H9 (cell line): ENCODE results near the gene METTL27. TPM values are rescaled to one million over a fixed set of nuclear protein-coding genes. Genes with fewer than 3 reads are reported as not detected.

Experiments
- DNase-seq: peaks from one replicate; pipeline ENCODE4 v3.0.0-alpha.2; 2017
- H2AFZ ChIP-seq: one replicate; pipeline ENCODE4 v1.6.1; 2013; ENCODE audit warnings: mild to moderate bottlenecking, low read length, control low read depth, moderate library complexity
- H2AK5ac ChIP-seq: 2 replicates; pipeline ENCODE4 v1.6.1; 2013; ENCODE audit warnings: low read length, control low read depth, mixed read lengths; ENCODE audit not compliant: insufficient read length
- H2BK120ac ChIP-seq: one replicate; pipeline ENCODE4 v1.6.1; 2013; ENCODE audit warnings: low read depth, mild to moderate bottlenecking, low read length, control low read depth, inconsistent platforms; ENCODE audit not compliant: poor library complexity, severe bottlenecking
- H2BK12ac ChIP-seq: 2 replicates; pipeline ENCODE4 v1.6.1; 2013; ENCODE audit warnings: low read length, control low read depth, mixed read lengths, low read depth; ENCODE audit not compliant: insufficient read length
- H2BK15ac ChIP-seq: 2 replicates; pipeline ENCODE4 v1.6.1; 2013; ENCODE audit warnings: low read depth, low read length, control low read depth
- H2BK20ac ChIP-seq: one replicate; pipeline ENCODE4 v1.6.1; 2013; ENCODE audit warnings: low read depth, mild to moderate bottlenecking, low read length, control low read depth, inconsistent platforms; ENCODE audit not compliant: poor library complexity, severe bottlenecking
- H2BK5ac ChIP-seq: 2 replicates; pipeline ENCODE4 v1.6.1; 2013; ENCODE audit warnings: low read length, control low read depth, mixed read lengths; ENCODE audit not compliant: insufficient read length
- H3K14ac ChIP-seq: 2 replicates; pipeline ENCODE4 v1.6.1; 2013; ENCODE audit warnings: low read length, control low read depth; ENCODE audit not compliant: insufficient read depth
- H3K18ac ChIP-seq: 2 replicates; pipeline ENCODE4 v1.6.1; 2013; ENCODE audit warnings: low read depth, mild to moderate bottlenecking, mixed read lengths, low read length, control low read depth; ENCODE audit not compliant: insufficient read length
- H3K23ac ChIP-seq: 2 replicates; pipeline ENCODE4 v1.6.1; 2013; ENCODE audit warnings: low read length, control low read depth, mixed read lengths, low read depth; ENCODE audit not compliant: insufficient read length
- H3K23me2 ChIP-seq: 2 replicates; pipeline ENCODE4 v1.6.1; 2013; ENCODE audit warnings: low read depth, mild to moderate bottlenecking, mixed read lengths, low read length, control low read depth; ENCODE audit not compliant: insufficient read length, poor library complexity, severe bottlenecking
- H3K27ac ChIP-seq: 2 replicates; pipeline ENCODE4 v1.5.1; 2013; ENCODE audit warnings: low read length, control low read depth, mixed read lengths, low read depth; ENCODE audit not compliant: insufficient read length
- H3K27me3 ChIP-seq: 2 replicates; pipeline ENCODE4 v1.6.1; 2013; ENCODE audit warnings: low read length, control low read depth, inconsistent platforms; ENCODE audit not compliant: insufficient read depth
- H3K4ac ChIP-seq: 2 replicates; pipeline ENCODE4 v1.6.1; 2013; ENCODE audit warnings: low read depth, mild to moderate bottlenecking, control low read depth, inconsistent platforms, low read length, moderate library complexity
- H3K4me1 ChIP-seq: 2 replicates; pipeline ENCODE4 v1.6.1; 2013; ENCODE audit warnings: low read length, control low read depth, inconsistent platforms; ENCODE audit not compliant: insufficient read depth
- H3K4me2 ChIP-seq: 2 replicates; pipeline ENCODE4 v1.6.1; 2013; ENCODE audit warnings: low read length, control low read depth, mixed read lengths; ENCODE audit not compliant: insufficient read length, insufficient read depth
- H3K56ac ChIP-seq: 2 replicates; pipeline ENCODE4 v1.6.1; 2013; ENCODE audit warnings: low read depth, mild to moderate bottlenecking, mixed read lengths, low read length, control low read depth; ENCODE audit not compliant: insufficient read length
- H3K79me1 ChIP-seq: 2 replicates; pipeline ENCODE4 v1.6.1; 2013; ENCODE audit warnings: low read depth, mild to moderate bottlenecking, moderate library complexity, low read length, control low read depth, inconsistent platforms; ENCODE audit not compliant: insufficient read depth, poor library complexity, severe bottlenecking
- H3K79me2 ChIP-seq: 2 replicates; pipeline ENCODE4 v1.6.1; 2013; ENCODE audit warnings: low read length, control low read depth, inconsistent platforms; ENCODE audit not compliant: insufficient read depth
- H3K9ac ChIP-seq: 2 replicates; pipeline ENCODE4 v1.6.1; 2013; ENCODE audit warnings: low read length, control low read depth, mixed read lengths; ENCODE audit not compliant: insufficient read length; ENCODE audit errors: extremely low read depth
- H3K9me3 ChIP-seq: one replicate; pipeline ENCODE4 v1.6.1; 2013; ENCODE audit warnings: low read depth, low read length, inconsistent platforms; ENCODE audit not compliant: control insufficient read depth
- H3T11ph ChIP-seq: one replicate; pipeline ENCODE4 v1.6.1; 2013; ENCODE audit warnings: mild to moderate bottlenecking, low read length, control low read depth, inconsistent platforms
- H4K20me1 ChIP-seq: one replicate; pipeline ENCODE4 v1.6.1; 2013; ENCODE audit not compliant: control insufficient read depth, insufficient read length, insufficient read depth
- H4K5ac ChIP-seq: 2 replicates; pipeline ENCODE4 v1.6.1; 2013; ENCODE audit warnings: low read depth, mild to moderate bottlenecking, mixed read lengths, low read length, control low read depth; ENCODE audit not compliant: insufficient read length
- H4K8ac ChIP-seq: replicated peaks from 2 replicates; pipeline ENCODE4 v1.6.1; 2013; ENCODE audit warnings: low read length, control low read depth, mixed read lengths, low read depth; ENCODE audit not compliant: insufficient read length
- H4K91ac ChIP-seq: 2 replicates; pipeline ENCODE4 v1.6.1; 2013; ENCODE audit warnings: low read depth, mild to moderate bottlenecking, moderate library complexity, mixed read lengths, low read length, control low read depth; ENCODE audit not compliant: insufficient read length
- H3K27ac Mint-ChIP-seq, 3 experiments: 2 replicates in 2 of 3; 3 replicates in 1 of 3; pipeline ENCODE4 v1.8.0; 2020 to 2021; ENCODE audit warnings: mixed read lengths in 3 of 3, mild to moderate bottlenecking in 1 of 3, moderate library complexity in 1 of 3
- H3K27me3 Mint-ChIP-seq: 2 replicates; pipeline ENCODE4 v1.8.0; 2021; ENCODE audit warnings: low read depth, mild to moderate bottlenecking, moderate library complexity, mixed read lengths
- H3K36me3 Mint-ChIP-seq, 3 experiments: 2 replicates in 2 of 3; 3 replicates in 1 of 3; pipeline ENCODE4 v1.8.0; 2020 to 2021; ENCODE audit warnings: low read depth in 3 of 3, mixed read lengths in 3 of 3; ENCODE audit not compliant: insufficient read depth in 1 of 3
- H3K4me1 Mint-ChIP-seq, 2 experiments: 2 replicates each; pipeline ENCODE4 v1.8.0; 2020; ENCODE audit warnings: mixed read lengths in 2 of 2
- H3K4me3 Mint-ChIP-seq, 2 experiments: 2 replicates in 1 of 2; 3 replicates in 1 of 2; pipeline ENCODE4 v1.8.0; 2020 to 2021; ENCODE audit warnings: mild to moderate bottlenecking in 2 of 2, mixed read lengths in 2 of 2, moderate library complexity in 1 of 2
- H3K9me3 Mint-ChIP-seq, 2 experiments: 2 replicates in 1 of 2; 3 replicates in 1 of 2; pipeline ENCODE4 v1.8.0; 2020; ENCODE audit warnings: mild to moderate bottlenecking in 2 of 2, mixed read lengths in 2 of 2, moderate library complexity in 1 of 2
- WGBS: extraction: QIAGEN DNeasy Blood & Tissue Kit; methylation state at CpG from one replicate; pipeline ENCODE4 v1.1.7; 2013; ENCODE audit warnings: missing lambda C conversion rate, low lambda C conversion rate, mixed read lengths; ENCODE audit not compliant: insufficient read length; ENCODE audit errors: extremely low coverage; 5-methylcytosine and 5-hydroxymethylcytosine counted together
- total RNA-seq: library from RNA; stranded (reverse); gene quantifications from 2 replicates; pipeline ENCODE4 v1.2.1, GENCODE V29; 2021
- TF ChIP-seq, protein P1 (sequence below): fragments of 200-600 bp; sonication (generic); conservative IDR thresholded peaks from 3 replicates; pipeline ENCODE4 v1.8.0; 2021; ENCODE audit warnings: antibody characterized with exemption, mild to moderate bottlenecking

The METTL27 gene
- total RNA-seq, 1 experiment from 2014 or later: 13.5 TPM

DNA sequence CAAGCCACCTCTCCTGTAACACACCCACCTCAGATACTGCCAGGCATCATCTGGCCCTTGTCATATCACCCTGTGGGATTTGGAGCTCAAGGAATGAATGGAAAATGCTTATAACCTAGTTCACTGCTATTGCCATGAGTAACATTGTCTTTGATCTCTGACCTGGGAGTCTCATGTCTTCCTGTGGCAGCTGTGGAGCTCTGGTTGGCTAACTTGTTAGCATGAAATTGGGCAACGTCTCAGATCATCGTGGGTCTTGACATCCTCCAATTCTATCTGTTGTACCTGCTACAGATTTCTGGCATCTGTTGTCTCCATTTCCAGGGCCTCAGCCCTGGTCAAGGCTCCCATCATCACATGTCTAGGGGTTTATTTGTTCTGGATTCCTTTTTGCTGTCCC is 16.5 kb upstream of the METTL27 start:
- Histone ChIP-seq H4K20me1 (no peaks in the 10 kb centered on the region), H3K23ac (no peak overlapping the region), H3K27me3 (no peaks in the 10 kb centered on the region), H3K79me2 (no peaks in the 10 kb centered on the region), H3K56ac (no peak overlapping the region), H3K4ac (no peak overlapping the region), H2BK120ac (no peak overlapping the region), H2AK5ac (no peak overlapping the region), H2AFZ (no peak overlapping the region), H2BK20ac (no peak overlapping the region), H3K9me3 (no peaks in the 10 kb centered on the region), H4K8ac (no peak overlapping the region), H3K4me2 (no peak overlapping the region), H4K91ac (no peak overlapping the region), H3K9ac (no peak overlapping the region), H2BK5ac (no peak overlapping the region), H4K5ac (no peak overlapping the region), H3K27ac (no peak overlapping the region), H3K4me1 (no peaks in the 10 kb centered on the region), H3T11ph (no peak overlapping the region), H3K18ac (no peak overlapping the region), H3K14ac (no peak overlapping the region), H3K23me2 (no peaks in the 10 kb centered on the region), H3K79me1 (no peaks in the 10 kb centered on the region), H2BK12ac (no peak overlapping the region), H2BK15ac (no peak overlapping the region)
- no peak for DNase-seq
- WGBS: no CpG with 5 or more reads among the region's 2 CpGs
- H3K27me3 Mint-ChIP-seq: peaks cover 44% of the 10 kb centered on the region
- H3K27ac Mint-ChIP-seq: no peak overlapping the region
- peaks cover 0 to 4% of the 10 kb centered on the region in 2 experiments; a peak in 2 of 5 replicates for H3K9me3 Mint-ChIP-seq
- H3K36me3 Mint-ChIP-seq: no peaks in the 10 kb centered on the region; a peak in 1 of 7 replicates
- H3K4me3 Mint-ChIP-seq: no peak overlapping the region
- TF ChIP-seq, protein P1, sequence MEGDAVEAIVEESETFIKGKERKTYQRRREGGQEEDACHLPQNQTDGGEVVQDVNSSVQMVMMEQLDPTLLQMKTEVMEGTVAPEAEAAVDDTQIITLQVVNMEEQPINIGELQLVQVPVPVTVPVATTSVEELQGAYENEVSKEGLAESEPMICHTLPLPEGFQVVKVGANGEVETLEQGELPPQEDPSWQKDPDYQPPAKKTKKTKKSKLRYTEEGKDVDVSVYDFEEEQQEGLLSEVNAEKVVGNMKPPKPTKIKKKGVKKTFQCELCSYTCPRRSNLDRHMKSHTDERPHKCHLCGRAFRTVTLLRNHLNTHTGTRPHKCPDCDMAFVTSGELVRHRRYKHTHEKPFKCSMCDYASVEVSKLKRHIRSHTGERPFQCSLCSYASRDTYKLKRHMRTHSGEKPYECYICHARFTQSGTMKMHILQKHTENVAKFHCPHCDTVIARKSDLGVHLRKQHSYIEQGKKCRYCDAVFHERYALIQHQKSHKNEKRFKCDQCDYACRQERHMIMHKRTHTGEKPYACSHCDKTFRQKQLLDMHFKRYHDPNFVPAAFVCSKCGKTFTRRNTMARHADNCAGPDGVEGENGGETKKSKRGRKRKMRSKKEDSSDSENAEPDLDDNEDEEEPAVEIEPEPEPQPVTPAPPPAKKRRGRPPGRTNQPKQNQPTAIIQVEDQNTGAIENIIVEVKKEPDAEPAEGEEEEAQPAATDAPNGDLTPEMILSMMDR: no peak
- peaks cover 0 to 2% of the 10 kb centered on the region in 2 experiments; a peak in 2 of 4 replicates for H3K4me1 Mint-ChIP-seq
